H1 (cell line): ENCODE data around the gene CKAP2L. TPM values are rescaled to one million over a fixed set of nuclear protein-coding genes. Genes with fewer than 3 reads are reported as not detected.

Source experiments
- CTCF ChIA-PET: fragments of 300-600 bp; sonication (Branson Sonifier 250); formaldehyde crosslinking; loops from one replicate; lab custom pipeline; 2021; ENCODE audit not compliant: partially characterized antibody; lab: Charles Lee
- POLR2A ChIA-PET: fragments of 300-600 bp; sonication (Branson Sonifier 250); formaldehyde crosslinking; loops from one replicate; lab custom pipeline; 2021; ENCODE audit warnings: inconsistent platforms; ENCODE audit not compliant: partially characterized antibody; lab: Charles Lee
- DNase-seq, 2 experiments: peaks; one replicate each; pipeline versions ENCODE4 v3.0.0 to v3.0.0-alpha.2; 2010 to 2022; ENCODE audit warnings: low spot score in 2 of 2, low read depth in 1 of 2, mixed read lengths in 1 of 2
- FAIRE-seq: peaks from 2 replicates; lab custom pipeline; 2011; peaks lifted over from hg19 to GRCh38; lab: Jason Lieb, UNC
- H2AFZ ChIP-seq: 2 replicates; pipeline ENCODE4 v1.8.1; 2012; ENCODE audit warnings: low read length, inconsistent platforms
- H2AK5ac ChIP-seq: 2 replicates; pipeline ENCODE4 v1.6.1; 2013; ENCODE audit warnings: low read depth, low read length
- H2BK120ac ChIP-seq: replicated peaks from 2 replicates; pipeline ENCODE3; 2013; ENCODE audit warnings: low read depth, low read length, inconsistent platforms
- H2BK12ac ChIP-seq: 2 replicates; pipeline ENCODE4 v1.6.1; 2013; ENCODE audit warnings: low read depth, low read length
- H2BK15ac ChIP-seq: 2 replicates; pipeline ENCODE4 v1.6.1; 2013; ENCODE audit warnings: low read length
- H2BK20ac ChIP-seq: 2 replicates; pipeline ENCODE4 v1.6.1; 2013; ENCODE audit warnings: low read length
- H2BK5ac ChIP-seq: 2 replicates; pipeline ENCODE4 v1.6.1; 2013; ENCODE audit warnings: low read depth, low read length
- H3K14ac ChIP-seq: 2 replicates; pipeline ENCODE4 v1.6.1; 2013; ENCODE audit warnings: inconsistent platforms; ENCODE audit not compliant: insufficient read length
- H3K18ac ChIP-seq: 2 replicates; pipeline ENCODE4 v1.6.1; 2013; ENCODE audit warnings: low read length; ENCODE audit errors: extremely low read depth
- H3K23ac ChIP-seq: 2 replicates; pipeline ENCODE4 v1.6.1; 2013; ENCODE audit warnings: inconsistent platforms; ENCODE audit not compliant: insufficient read length
- H3K23me2 ChIP-seq: 2 replicates; pipeline ENCODE4 v1.6.1; 2013; ENCODE audit warnings: low read depth, low read length
- H3K27ac ChIP-seq: 2 replicates; pipeline ENCODE4 v1.6.1; 2011; ENCODE audit warnings: low read depth, low read length, inconsistent platforms
- H3K27me3 ChIP-seq, 4 experiments: replicated peaks in 1 of 4; 1 replicate in 1 of 4; 2 replicates in 3 of 4; pipeline versions ENCODE4 v1.6.1 to v1.8.1; 2011 to 2013; ENCODE audit warnings: low read length in 3 of 4, mild to moderate bottlenecking in 3 of 4, inconsistent platforms in 2 of 4, mixed read lengths in 2 of 4, moderate library complexity in 1 of 4; ENCODE audit not compliant: control insufficient read depth in 3 of 4, insufficient read depth in 3 of 4; ENCODE audit errors: extremely low read depth in 1 of 4
- H3K36me3 ChIP-seq, 4 experiments: 2 replicates each; pipeline versions ENCODE4 v1.6.1 to v1.8.1; 2011 to 2013; ENCODE audit warnings: mild to moderate bottlenecking in 4 of 4, low read length in 3 of 4, moderate library complexity in 2 of 4, control low read depth in 1 of 4, inconsistent platforms in 1 of 4; ENCODE audit not compliant: insufficient read depth in 4 of 4, control insufficient read depth in 2 of 4
- H3K4ac ChIP-seq: replicated peaks from 2 replicates; pipeline ENCODE3; 2013; ENCODE audit warnings: low read length, low read depth, mixed read lengths, inconsistent platforms; ENCODE audit not compliant: insufficient read length
- H3K4me1 ChIP-seq, 4 experiments: replicated peaks in 1 of 4; 1 replicate in 1 of 4; 2 replicates in 3 of 4; pipeline versions ENCODE4 v1.6.1 to v1.8.1; 2011 to 2013; ENCODE audit warnings: low read length in 3 of 4, inconsistent platforms in 2 of 4, mixed read lengths in 1 of 4; ENCODE audit not compliant: insufficient read depth in 4 of 4, control insufficient read depth in 3 of 4
- H3K4me2 ChIP-seq, 2 experiments: 2 replicates each; pipeline versions ENCODE4 v1.6.1 to v1.8.1; 2011 to 2013; ENCODE audit warnings: low read depth in 2 of 2, low read length in 2 of 2, control low read depth in 1 of 2, inconsistent platforms in 1 of 2, mild to moderate bottlenecking in 1 of 2; ENCODE audit not compliant: insufficient read depth in 1 of 2
- H3K4me3 ChIP-seq, 4 experiments: fragments of 200-600, 300-600 bp in 1 of 4; sonication (generic), shearing (Covaris generic), sonication (Bioruptor Twin) in 1 of 4; 2 replicates each; pipeline versions ENCODE4 v1.5.1 to v1.8.1; 2011 to 2016; ENCODE audit warnings: low read length in 4 of 4, low read depth in 3 of 4, control low read depth in 2 of 4, inconsistent platforms in 2 of 4, mild to moderate bottlenecking in 2 of 4, mixed read lengths in 1 of 4, moderate library complexity in 1 of 4; ENCODE audit not compliant: insufficient read depth in 2 of 4; ENCODE audit errors: extremely low read depth in 1 of 4
- H3K56ac ChIP-seq: replicated peaks from 2 replicates; pipeline ENCODE3; 2013; ENCODE audit warnings: low read depth, mild to moderate bottlenecking, mixed read lengths, low read length, inconsistent platforms; ENCODE audit not compliant: insufficient read length
- H3K79me1 ChIP-seq: 2 replicates; pipeline ENCODE4 v1.6.1; 2013; ENCODE audit warnings: low read depth, low read length, control low read depth
- H3K79me2 ChIP-seq, 2 experiments: 2 replicates each; pipeline versions ENCODE4 v1.6.1 to v1.8.1; 2012 to 2013; ENCODE audit warnings: low read length in 2 of 2, mild to moderate bottlenecking in 2 of 2, inconsistent platforms in 1 of 2; ENCODE audit not compliant: insufficient read depth in 2 of 2, control insufficient read depth in 1 of 2
- H3K9ac ChIP-seq, 4 experiments: replicated peaks in 1 of 4; 1 replicate in 1 of 4; 2 replicates in 3 of 4; pipeline versions ENCODE4 v1.6.1 to v1.8.1; 2011 to 2013; ENCODE audit warnings: low read depth in 3 of 4, low read length in 3 of 4, control low read depth in 2 of 4, mild to moderate bottlenecking in 2 of 4, moderate library complexity in 2 of 4, inconsistent platforms in 1 of 4; ENCODE audit errors: extremely low read depth in 1 of 4
- H3K9me3 ChIP-seq, 2 experiments: 2 replicates each; pipeline versions ENCODE4 v1.6.1 to v1.8.1; 2012 to 2013; ENCODE audit warnings: mild to moderate bottlenecking in 2 of 2, moderate library complexity in 2 of 2, control low read depth in 1 of 2, inconsistent platforms in 1 of 2, low read depth in 1 of 2, low read length in 1 of 2, mixed read lengths in 1 of 2; ENCODE audit not compliant: insufficient read depth in 2 of 2
- H4K20me1 ChIP-seq, 2 experiments: replicated peaks in 1 of 2; 2 replicates each; pipeline versions ENCODE3 to v1.8.1; 2011 to 2013; ENCODE audit warnings: inconsistent platforms in 2 of 2, low read length in 2 of 2, mild to moderate bottlenecking in 1 of 2; ENCODE audit not compliant: insufficient read depth in 2 of 2, control insufficient read depth in 1 of 2
- H4K5ac ChIP-seq: 2 replicates; pipeline ENCODE4 v1.6.1; 2013; ENCODE audit warnings: low read length, low read depth, mixed read lengths, inconsistent platforms; ENCODE audit not compliant: insufficient read length
- H4K8ac ChIP-seq: 2 replicates; pipeline ENCODE4 v1.8.0; 2013; ENCODE audit warnings: mild to moderate bottlenecking, moderate library complexity, low read length, inconsistent platforms; ENCODE audit not compliant: insufficient read depth; ENCODE audit errors: extremely low read depth
- H4K91ac ChIP-seq: replicated peaks from 2 replicates; pipeline ENCODE3; 2013; ENCODE audit warnings: low read length, mixed read lengths, inconsistent platforms; ENCODE audit not compliant: insufficient read length
- CREB1 ChIP-seq: IDR thresholded peaks from 2 replicates; pipeline ENCODE4 v1.6.1; 2012; ENCODE audit warnings: inconsistent platforms
- HDAC6 ChIP-seq: IDR thresholded peaks from one replicate; pipeline ENCODE4 v1.7.1; 2012; ENCODE audit warnings: low read depth, mild to moderate bottlenecking, inconsistent platforms, low read length, moderate library complexity
- KDM4A ChIP-seq: IDR thresholded peaks from one replicate; pipeline ENCODE4 v1.7.1; 2012; ENCODE audit warnings: low read depth, mild to moderate bottlenecking, moderate library complexity, low read length, inconsistent platforms; ENCODE audit not compliant: severe bottlenecking
- RBBP5 ChIP-seq: IDR thresholded peaks from 2 replicates; pipeline ENCODE4 v1.7.1; 2012; ENCODE audit warnings: low read depth, mild to moderate bottlenecking, inconsistent platforms, low read length, moderate library complexity, borderline replicate concordance
- WGBS, 2 experiments: shearing (Covaris generic) in 1 of 2; methylation state at CpG; one replicate each; pipeline versions ENCODE4 v1.1.6 to v1.1.7; 2013 to 2015; ENCODE audit warnings: low lambda C conversion rate in 2 of 2, mixed read lengths in 2 of 2, inconsistent platforms in 1 of 2, low coverage in 1 of 2, missing lambda C conversion rate in 1 of 2; ENCODE audit not compliant: insufficient replicate concordance in 2 of 2, insufficient coverage in 1 of 2, insufficient read length in 1 of 2; ENCODE audit errors: extremely low coverage in 1 of 2, missing lambda C conversion rate in 1 of 2; 5-methylcytosine and 5-hydroxymethylcytosine counted together
- polyA plus RNA-seq, 7 experiments: library from polyadenylated mRNA; depleted of rRNA in 3 of 7; stranded (reverse) in 5 of 7; unstranded in 2 of 7; fragments of >200 nt in 5 of 7; fragments of 200-250 nt in 2 of 7; gene quantifications; 1 replicate in 5 of 7; 2 replicates in 1 of 7; 4 replicates in 1 of 7; pipeline versions ENCODE4 v1.2.1 to v1.2.3, GENCODE V29; 2011 to 2013; ENCODE audit warnings: missing spikeins in 2 of 7, mixed read lengths in 2 of 7
- total RNA-seq: library from RNA; stranded (reverse); fragmentation: NEBNext Ultra II Directional; extraction: Animal tissue kit (Norgen Biotek cat#: 25700); gene quantifications from 2 replicates; pipeline ENCODE4 v1.2.1, GENCODE V29; 2021

Gene CKAP2L
- total and polyA plus RNA-seq, 2 of the 8 experiments (the other 6 are each of a cell fraction or from before 2014, with no cell fraction given): 2.5 to 20.7 TPM

DNA sequence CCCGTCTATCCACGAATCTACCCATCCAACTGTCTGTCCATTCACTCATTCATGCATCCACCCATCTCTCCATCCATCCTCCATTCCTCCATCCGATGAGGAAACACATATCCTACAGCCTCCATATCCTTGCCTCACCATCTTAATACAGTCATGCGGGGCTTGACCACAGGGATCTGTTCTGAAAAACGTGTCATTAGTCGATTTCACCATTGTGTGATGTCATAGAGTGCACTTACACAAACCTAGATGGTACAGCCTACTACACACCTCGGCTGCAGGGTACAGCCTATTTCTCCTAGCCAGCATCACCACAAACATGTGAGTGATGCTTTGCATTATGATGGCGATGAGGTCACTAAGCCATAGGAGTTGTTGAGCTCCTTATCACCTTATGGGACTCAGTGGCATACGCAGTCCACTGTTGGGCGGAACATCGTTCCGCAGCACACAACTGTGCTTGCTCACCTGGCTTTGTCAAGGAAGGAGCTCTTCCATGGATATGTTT, 45.5 kb downstream of the CKAP2L start:
- POLR2A ChIA-PET: no interaction called here
- H3K79me1 ChIP-seq: no peaks in the 10 kb centered on the region

More for the DNA sequence above, 45.5 kb downstream of the CKAP2L start:
- FAIRE-seq: no peak
- no peaks in the 10 kb centered on the region for H3K23me2 ChIP-seq
- H2AFZ ChIP-seq: no peak overlapping the region
- DNase-seq: no peak
- H3K4ac ChIP-seq: no peak overlapping the region
- CTCF ChIA-PET: interaction anchor here (1.1 kb wide), 1 partner anchor 221 kb away, joined by 3 read pairs; no protein-coding TSS in a partner anchor
- no peak overlapping the region for H2BK5ac ChIP-seq
- H3K9me3 ChIP-seq: no peaks in the 10 kb centered on the region
- no peaks in the 10 kb centered on the region for H3K27me3 ChIP-seq
- 77% methylated on average over 12 of the region's 12 CpGs; no CpG with 5 or more reads in 1 of the 2 experiments for WGBS, 2 experiments
- no peak overlapping the region for H3K4me2 ChIP-seq
- TF ChIP-seq RBBP5: no peak
- TF ChIP-seq CREB1: no peak
- TF ChIP-seq HDAC6: no peak
- no peak for TF ChIP-seq KDM4A
- TF ChIP-seq, all 59 proteins: peak for 0
- Histone ChIP-seq H2BK12ac (no peak overlapping the region), H4K20me1 (no peaks in the 10 kb centered on the region), H2AK5ac (no peak overlapping the region), H3K4me3 (no peak overlapping the region), H3K9ac (no peak overlapping the region), H2BK15ac (no peak overlapping the region), H2BK20ac (no peak overlapping the region), H4K91ac (no peak overlapping the region), H4K5ac (no peak overlapping the region), H3K36me3 (no peaks in the 10 kb centered on the region), H3K27ac (no peak overlapping the region), H3K18ac (no peak overlapping the region), H2BK120ac (no peak overlapping the region), H3K4me1 (no peaks in the 10 kb centered on the region), H3K79me2 (no peaks in the 10 kb centered on the region), H3K23ac (no peak overlapping the region), H3K14ac (no peak overlapping the region), H3K56ac (no peak overlapping the region), H4K8ac (no peak overlapping the region)
